Measurements from ENCODE around the gene CACNA2D2. TPM values are rescaled to one million over a fixed set of nuclear protein-coding genes. Genes with fewer than 3 reads are reported as not detected.

Gene CACNA2D2
- total RNA-seq, 1 donor from 2014 or later = 1.8 TPM

DNA sequence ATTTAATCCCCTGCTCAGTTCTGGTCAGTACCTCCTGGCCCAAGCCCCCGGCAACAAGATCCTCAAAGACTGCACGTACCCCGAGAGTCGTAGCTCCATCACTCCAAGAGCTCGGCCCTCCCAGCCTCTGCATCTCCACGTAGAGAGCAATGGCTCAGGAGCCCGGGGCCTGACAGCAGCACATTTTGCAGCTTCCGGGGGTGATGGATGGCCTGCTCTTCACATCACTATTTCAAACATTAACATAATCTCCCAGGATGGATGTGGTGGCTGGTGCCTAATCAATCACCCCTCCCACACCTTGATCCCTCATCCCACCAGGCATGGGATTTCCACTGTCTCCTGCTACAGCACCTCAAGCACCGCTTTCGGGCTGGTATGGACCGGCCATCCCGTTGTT is 28.1 kb downstream of the CACNA2D2 start:
- no peak for ATAC-seq
- intact Hi-C loops (cut with DNase I) = no loop called here

DNA sequence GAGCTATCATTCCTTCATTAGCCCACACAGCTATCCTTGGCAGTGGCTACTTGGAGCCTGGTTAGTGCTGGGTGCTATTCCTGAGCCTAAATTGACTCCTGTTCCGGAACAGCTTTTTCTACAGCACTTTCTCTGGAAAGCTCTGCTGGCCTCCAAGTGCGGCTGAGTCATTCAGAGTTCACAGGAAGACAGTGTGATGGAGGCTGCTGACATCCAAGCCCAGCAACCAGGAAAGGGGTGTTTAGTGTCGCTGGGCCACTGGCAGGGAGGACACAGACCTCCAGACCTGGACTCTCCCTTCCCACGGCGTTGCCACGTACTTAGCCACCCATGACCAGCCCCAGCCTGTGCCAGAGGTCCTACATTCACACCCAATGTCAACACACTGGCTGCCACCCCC is 28.7 kb downstream of the CACNA2D2 start:
- intact Hi-C loops (cut with DNase I) = no loop called here
- DNase-seq (ENCODE audit: low spot score) (no peak), ATAC-seq (peak; percentile 33)

More for the DNA sequence above, 28.1 kb downstream of the CACNA2D2 start:
- no peak for DNase-seq (ENCODE audit: low spot score)

DNA sequence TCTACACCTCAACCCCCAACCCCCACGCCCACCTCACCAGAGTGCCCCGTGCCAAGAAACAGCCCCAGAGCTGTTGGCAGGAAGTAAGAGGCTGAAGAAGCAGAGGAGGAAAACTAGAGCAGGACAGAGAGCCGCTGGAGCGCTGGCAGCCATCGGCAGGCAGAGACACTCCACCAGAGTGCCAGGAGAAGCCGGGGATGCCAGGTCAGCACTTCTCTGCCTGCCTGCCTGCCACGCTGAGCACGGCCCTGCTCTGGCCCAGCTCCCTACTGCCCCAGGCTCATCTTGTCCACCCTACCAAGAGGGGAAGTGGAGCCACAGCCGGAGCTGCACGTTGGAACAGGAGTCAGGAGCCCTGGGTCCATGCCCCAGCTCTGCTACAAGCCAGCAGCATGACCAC is 29.7 kb downstream of the CACNA2D2 start:
- DNase-seq (ENCODE audit: low spot score) (no peak), ATAC-seq (no peak)
- intact Hi-C loops (cut with DNase I) = no loop called here

DNA sequence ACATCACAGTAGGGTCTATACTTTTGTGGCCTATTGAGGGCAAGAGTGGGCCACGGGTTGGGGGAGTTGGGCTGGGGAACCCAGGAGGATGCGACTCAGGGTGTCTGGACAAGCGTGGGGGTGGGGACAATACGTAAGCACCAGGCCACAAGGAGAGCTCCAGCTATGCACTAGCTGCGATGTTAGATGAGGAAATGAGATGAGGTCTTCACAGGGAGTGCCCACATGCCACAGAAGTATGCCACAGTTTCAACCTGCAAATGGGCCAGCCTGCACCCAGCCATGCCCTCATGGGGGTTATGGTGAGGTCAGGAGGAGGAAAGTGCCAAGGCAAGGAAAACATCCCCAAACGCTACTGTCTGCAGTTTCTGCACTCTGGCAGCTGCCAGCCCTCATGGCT is 30.5 kb downstream of the CACNA2D2 start:
- no peak for ATAC-seq
- no peak for DNase-seq (ENCODE audit: low spot score)
- intact Hi-C loops (cut with DNase I) = no loop called here

DNA sequence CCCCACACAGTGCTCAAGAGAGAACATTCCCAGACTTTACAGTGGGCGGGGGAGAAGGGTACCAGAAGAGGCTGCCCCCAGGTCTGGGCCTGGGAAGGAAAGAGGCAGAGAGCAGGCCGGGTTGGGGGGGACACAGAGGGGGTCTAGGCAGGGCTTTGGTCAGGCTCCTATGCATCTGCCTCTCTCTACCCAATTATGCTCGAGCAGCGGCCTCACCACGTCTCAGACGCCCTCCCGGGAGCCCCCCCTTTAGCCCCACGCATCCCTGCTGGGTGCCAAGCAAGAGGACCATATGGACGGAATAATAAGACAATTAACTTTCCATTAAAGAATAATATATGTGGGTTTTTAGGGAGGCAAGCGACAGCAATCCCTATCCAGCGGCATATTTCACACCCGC is 32.8 kb downstream of the CACNA2D2 start:
- DNase-seq (ENCODE audit: low spot score) (no peak), ATAC-seq (no peak)
- intact Hi-C loops (cut with DNase I) = no loop called here

DNA sequence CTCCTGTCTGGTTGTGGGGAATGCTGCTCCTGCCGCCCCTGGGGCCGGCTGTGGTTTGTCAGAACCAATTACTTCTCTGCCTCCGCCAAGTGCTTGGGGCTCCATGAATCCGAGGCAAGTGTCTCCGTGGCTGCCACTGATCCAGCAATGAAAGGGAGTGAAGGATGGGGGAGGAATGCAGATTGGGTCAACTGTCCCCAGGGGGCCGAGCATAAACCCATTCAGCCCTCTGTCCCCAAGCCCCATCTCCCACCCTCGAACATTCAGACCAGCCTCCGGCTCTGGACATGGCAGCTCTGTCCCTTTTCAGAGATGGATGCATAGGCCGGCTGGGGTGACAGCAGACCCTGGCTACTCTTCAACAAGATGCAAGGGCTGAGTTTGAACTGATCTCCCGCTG is 35.5 kb downstream of the CACNA2D2 start:
- DNase-seq (ENCODE audit: low spot score) (no peak), ATAC-seq (no peak)
- intact Hi-C loops (cut with DNase I) = no loop called here

DNA sequence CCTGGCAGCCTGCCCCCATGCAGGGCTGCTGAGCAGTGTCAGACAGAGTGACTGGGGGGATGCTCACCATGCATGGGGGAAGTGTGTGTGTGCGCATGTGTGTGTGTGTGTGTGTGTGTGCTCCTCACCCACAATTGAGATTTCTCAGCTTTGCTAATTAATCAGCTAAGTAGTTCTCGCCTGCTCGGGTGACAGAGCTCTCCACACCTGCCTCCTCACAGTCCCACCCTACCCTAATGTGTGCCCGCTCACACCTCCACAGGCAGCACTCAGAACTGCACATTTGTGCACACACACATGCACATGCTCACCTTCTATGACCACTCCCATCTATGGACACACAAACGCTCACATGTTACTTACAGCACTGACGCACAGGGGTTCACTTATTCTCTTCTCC is 37.3 kb downstream of the CACNA2D2 start:
- no peak for DNase-seq (ENCODE audit: low spot score)
- ATAC-seq = no peak
- intact Hi-C loops (cut with DNase I) = no loop called here

DNA sequence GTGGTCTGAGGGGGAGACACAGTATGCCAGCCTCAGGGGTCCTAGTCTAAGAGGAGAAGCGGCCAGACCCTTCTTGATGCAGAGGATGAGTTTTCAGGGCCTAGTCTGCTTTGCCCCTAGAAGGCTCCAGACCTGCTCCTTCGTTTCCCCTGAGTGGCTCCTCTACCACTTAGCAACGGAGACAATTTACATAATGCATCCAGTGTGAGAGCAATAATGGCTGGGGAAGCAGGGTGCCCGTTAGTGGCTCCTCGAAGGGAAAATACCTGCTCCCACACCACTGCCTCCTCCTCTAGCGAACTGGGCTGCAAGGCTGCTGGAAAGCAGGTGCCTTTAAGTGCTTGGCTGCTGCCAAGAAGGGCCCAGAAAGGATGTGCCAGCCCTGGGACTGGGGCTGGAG is 38.9 kb downstream of the CACNA2D2 start:
- intact Hi-C loops (cut with DNase I) = no loop called here
- ATAC-seq (no peak), DNase-seq (ENCODE audit: low spot score) (no peak)

DNA sequence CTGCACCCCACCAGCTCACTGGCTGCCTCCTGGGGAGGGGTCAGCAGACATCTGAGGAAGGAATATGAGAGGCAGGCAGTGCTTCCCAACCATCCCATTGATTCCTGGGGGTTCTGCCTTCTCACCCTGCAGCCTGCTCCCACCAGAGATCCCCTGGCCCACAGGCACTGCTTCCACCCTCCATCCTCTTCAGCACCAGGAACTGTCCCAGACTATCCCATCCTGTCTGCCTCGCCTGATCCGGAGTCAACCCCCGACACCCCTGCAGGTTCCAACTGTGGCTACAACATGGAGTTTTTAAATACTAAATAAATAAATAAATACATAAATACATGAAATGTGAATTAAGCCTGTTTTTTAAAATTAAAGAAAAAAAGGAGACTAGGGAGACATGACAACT is 43.6 kb downstream of the CACNA2D2 start:
- intact Hi-C loops (cut with DNase I) = loop anchor here (5.0 kb wide), 1 partner anchor 188 kb away; no protein-coding TSS in a partner anchor
- ATAC-seq (no peak), DNase-seq (ENCODE audit: low spot score) (no peak)

DNA sequence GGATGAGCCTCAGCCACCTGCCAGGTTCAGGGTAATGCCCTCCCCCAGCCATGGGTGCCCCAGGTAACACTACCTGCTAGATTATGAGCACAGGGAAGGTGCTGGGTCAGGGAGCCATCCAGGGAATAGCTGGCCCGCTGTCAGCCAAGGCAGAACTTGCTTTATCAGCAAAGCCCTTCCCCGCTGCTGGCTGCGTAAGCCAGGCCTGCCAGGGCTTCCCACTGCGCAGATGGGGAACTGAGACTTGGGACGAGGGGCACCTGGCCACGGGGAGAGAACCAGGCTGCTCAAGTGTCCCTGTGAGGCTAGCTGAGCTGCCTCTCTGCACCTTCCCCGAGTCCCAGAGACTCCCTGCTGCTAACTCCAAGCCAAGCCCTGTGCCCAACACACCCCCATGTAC is 45.4 kb downstream of the CACNA2D2 start:
- peak; percentile 23 for ATAC-seq
- intact Hi-C loops (cut with DNase I) = loop anchor here (5.0 kb wide), 1 partner anchor 189 kb away; no protein-coding TSS in a partner anchor

DNA sequence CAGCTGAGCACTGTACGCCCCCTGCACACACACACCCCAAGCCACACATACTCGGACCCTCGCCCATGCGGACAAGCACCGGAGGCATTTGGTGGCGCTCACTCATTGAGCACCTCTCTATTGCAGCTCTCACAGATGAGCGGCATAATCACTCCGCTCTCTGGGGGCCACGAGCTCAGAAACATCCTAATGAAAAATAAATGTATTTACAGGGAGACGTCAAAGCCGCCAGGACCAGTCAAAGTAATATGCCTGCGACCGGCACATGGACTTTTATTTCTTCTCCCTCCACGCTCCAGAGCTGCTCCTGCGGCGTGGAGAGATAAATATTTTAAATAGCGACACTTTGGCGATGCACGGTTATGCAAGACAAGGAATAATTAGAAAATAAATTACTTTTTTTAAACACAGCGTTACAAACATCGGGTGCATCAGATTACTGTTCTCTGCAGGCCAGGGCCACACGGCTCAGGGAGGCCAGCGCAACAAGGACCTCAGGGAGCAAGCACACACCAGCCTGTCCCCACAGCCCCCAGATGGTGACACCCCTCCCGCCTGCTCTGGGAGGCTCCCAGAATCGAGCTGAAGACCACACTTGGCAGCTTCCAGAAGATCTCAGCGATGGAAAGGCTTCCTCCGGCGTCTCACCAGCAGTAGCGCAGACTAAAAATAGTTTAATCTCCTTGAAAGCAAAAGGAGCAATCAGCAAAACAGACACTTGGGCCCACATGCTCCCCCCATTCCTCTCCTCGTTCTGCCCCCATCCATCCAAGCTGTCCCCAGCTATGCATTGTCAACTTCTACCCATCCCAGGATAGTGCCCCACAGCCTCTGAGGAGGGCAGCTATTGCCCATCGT is 48.0 kb downstream of the CACNA2D2 start:
- DNase-seq (ENCODE audit: low spot score) = no peak
- ATAC-seq = no peak
- intact Hi-C loops (cut with DNase I) = loop anchor here (5.0 kb wide), 1 partner anchor 192 kb away; no protein-coding TSS in a partner anchor

More for the DNA sequence above, 45.4 kb downstream of the CACNA2D2 start:
- no peak for DNase-seq (ENCODE audit: low spot score)

DNA sequence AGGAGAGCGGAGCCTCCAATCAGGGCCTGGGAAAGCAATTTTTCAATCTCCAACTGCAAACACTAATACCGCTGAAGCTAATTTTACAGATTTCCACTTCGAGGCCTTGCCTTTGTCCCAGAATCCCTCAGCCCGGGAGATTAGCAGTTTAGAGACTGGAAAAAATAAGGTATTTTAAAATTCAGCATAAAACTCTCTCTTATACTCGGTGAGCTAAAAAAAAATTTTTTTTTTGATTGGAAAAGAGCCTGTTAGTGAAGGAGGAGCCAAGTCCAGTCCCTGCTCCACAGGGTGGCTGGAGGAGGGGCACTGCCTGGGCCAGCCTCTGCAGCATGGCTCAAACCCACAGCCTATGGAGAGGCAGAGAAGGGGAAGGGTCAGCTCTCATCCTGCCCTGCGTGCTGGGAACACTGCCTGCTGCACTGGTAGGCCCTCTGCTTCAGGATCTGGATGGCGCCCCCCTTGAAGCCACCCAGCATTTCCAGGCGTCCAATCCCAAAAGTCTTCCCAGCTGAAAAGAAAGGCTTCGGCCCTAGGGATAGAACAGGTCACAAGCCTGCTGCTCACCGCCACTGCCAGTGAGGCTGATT is 48.9 kb downstream of the CACNA2D2 start:
- intact Hi-C loops (cut with DNase I) = loop anchor here (5.0 kb wide), 1 partner anchor 193 kb away; no protein-coding TSS in a partner anchor
- no peak for ATAC-seq

DNA sequence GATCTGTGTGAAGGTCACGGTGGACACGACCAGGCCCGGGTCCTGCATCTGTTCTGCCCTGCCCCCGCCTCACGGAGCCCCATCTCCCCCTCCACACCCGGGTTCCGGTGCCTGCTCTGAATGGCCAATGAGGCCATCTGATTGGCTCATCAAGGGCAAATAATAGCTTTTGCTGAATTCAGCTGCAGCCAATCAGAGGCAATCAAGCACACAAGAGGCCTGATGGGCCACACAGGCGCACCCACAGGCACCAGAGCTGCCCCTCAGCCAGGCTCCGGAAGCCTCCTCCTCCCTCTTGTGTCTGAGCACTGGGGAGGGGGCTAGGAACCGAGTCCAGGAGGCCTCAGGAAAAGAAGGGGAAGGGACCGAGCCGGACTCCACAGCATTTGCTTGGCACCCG is 49.5 kb downstream of the CACNA2D2 start:
- DNase-seq (ENCODE audit: low spot score) (no peak), ATAC-seq (no peak)
- intact Hi-C loops (cut with DNase I) = no loop called here

More for the DNA sequence above, 48.9 kb downstream of the CACNA2D2 start:
- DNase-seq (ENCODE audit: low spot score) = no peak

DNA sequence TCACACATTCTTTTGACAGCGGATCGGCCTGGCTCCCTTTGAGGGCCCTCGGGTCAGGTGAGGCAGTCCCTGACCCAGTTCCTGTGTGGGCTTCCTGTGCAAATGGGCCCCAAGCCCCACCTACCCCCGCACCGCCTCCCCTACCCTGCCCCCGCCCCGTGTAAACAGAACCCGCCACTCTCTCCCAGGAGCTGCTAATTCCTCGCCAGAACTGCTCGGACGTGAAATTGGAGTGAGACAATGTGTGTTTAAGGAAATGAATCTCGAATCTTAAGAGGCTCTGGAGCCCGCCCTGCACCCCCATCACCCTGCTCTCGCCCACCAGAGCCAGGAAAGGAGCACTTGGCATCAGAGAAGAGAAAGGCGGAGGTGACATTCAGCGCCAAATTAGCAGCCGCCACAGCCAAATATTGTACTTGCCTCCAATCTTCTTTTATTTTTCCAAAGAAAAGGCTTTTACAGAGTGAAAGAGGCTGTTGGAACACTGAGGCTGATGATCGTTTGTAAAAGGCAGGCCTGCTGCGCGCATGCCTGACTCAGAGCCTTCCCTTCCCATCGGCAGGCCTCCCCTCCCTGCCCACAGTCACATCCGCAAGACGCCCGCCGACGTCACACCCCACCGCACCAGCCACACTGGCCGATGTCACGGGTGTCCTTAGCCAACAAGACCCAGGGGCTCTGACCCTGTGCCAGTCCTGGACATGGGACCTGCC is 53.1 kb downstream of the CACNA2D2 start:
- ATAC-seq (peak; percentile 94), DNase-seq (ENCODE audit: low spot score) (peak; percentile 87)
- intact Hi-C loops (cut with DNase I) = no loop called here

DNA sequence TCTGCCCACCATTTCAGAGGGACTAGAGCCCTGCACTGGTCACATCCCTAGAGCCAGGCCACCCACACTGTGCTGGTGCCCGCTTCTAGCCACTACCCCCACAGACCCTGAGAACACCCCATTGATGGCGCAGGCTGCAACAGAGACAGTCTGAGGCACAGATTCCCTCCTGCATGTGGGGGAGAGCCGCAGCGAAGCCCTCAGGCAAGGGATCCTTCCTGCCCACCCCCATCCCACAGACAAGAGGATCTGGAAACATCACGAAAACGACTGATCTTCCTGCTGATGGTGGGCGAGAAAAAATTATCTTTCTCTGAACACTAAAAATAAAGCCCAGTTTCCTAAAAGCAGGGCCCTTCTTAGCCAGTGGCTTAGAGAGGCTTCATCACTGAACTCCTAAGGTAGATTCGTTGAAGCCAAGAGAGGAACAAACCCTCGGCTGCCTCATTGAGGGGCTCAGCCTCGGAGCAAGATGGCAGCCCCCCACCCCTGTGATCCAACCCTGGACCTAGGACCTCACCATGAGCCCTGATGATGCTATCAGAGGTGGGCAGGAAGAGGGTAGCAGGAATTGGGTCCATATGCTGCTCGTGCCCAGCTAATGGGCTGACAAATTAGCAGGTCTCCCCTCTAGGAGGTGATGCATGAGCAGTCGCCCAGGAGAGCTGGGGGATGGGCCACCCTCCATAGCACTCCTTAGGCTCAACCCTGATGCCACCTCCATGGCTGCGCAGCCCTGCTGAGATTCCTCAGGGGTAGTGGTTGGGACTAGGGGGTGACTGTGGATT is 54.5 kb downstream of the CACNA2D2 start:
- DNase-seq (ENCODE audit: low spot score) (no peak), ATAC-seq (no peak)
- intact Hi-C loops (cut with DNase I) = no loop called here

DNA sequence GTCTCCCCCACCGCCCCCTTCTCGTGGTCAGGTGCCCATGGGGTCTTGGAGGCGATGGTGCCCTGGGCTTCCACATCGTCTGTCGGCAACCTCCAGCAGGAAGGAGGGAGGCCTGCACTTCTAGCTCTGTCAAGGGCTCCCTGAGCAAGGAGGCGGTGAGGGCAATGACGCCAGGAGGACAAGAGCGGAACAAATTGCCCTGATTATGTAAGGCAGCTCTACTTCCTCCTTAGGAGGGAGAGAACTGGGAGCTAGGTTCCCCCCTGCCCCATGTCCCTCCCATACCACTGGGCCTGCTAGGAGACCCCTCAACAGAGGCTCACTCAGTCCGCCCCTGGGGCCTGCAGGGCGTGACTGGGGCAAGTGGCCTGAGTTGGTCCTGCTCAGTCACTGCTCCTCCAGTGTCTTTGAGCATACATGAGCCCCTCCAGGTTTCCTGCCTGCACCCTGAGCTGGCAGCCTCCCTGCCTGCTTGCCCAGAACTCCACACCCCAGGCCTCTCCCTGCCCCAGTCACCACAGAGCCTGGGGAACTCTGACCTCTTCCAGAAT is 56.1 kb downstream of the CACNA2D2 start:
- ATAC-seq (no peak), DNase-seq (ENCODE audit: low spot score) (no peak)
- intact Hi-C loops (cut with DNase I) = no loop called here

DNA sequence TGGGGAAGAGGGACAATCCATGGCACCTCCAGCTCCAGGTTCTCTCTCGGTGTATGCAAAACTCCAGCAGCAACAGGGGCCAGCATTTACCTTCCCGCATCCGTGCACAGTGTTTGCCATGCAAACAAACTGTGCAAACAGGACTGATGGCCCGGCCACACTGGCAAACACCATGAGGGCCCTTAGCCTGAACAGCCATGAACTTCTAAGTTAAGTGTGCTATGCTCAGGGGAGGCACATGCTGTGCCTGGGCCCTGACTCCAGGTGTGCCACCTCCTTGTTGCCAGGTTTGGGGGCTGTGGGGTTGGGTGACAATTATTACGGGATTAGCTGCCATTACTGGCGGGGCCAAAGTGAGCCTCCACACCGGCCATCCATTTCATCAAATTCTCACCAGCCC is 57.5 kb downstream of the CACNA2D2 start:
- no peak for DNase-seq (ENCODE audit: low spot score)
- intact Hi-C loops (cut with DNase I) = no loop called here
- no peak for ATAC-seq

DNA sequence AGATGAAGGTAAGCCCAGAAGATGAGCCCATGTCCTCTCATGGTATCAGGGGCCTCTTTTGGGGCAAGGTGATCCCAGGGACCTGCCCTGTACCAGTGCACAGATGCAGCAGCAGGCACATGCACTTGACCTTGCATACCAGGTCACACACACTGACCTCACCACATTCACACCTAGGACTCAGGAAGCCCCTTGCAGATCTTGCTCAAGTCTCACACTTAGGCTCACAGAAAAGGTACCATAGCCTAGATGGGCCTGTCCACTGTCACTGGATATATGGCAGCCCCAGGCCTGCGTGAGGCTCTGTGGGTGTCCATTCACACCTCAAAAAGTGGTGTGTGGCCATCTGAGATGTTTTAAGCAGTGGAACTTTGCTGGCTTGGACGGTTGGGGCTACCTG is 58.7 kb downstream of the CACNA2D2 start:
- intact Hi-C loops (cut with DNase I) = no loop called here
- DNase-seq (ENCODE audit: low spot score) (no peak), ATAC-seq (no peak)

DNA sequence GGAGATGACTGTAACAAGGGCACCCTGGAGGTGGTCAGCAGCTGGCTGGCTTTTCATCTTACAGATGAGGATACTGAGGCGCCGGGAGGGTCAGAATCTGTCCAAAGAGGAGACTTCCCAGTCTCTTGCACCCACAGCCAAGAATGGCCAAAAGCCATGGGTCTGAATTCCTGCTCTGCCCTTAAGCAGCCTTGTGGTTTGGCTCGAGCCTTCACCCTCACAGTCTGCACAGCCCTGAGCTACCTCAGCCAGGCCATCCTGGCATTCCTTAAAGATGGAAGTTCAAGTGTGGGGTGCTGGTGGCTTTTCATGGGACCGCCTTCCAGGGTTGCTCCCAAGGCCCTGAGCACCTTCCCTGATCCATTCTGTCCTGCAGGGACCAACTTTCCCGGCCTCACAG is 59.2 kb downstream of the CACNA2D2 start:
- ATAC-seq (no peak), DNase-seq (ENCODE audit: low spot score) (no peak)
- intact Hi-C loops (cut with DNase I) = no loop called here
